Liver (tissue), 3 donors: Measurements from ENCODE around the gene ZC3H13.

ENCODE experiments used
- CTCF ChIP-seq: fragments of 150-350 bp; IDR thresholded peaks from 2 replicates; pipeline ENCODE4 v1.5.1; 2017; ENCODE audit warnings: improper control_type of control experiment, low read depth, low read length; ENCODE audit not compliant: missing input control
- EGR1 ChIP-seq, 2 donors: IDR thresholded peaks; 2 replicates each; pipeline ENCODE4 v1.6.1; 2016 to 2018; ENCODE audit warnings: antibody characterized with exemption in 2 of 2, low read depth in 2 of 2
- GABPA ChIP-seq, 2 donors: IDR thresholded peaks in 1 of 2; conservative IDR thresholded peaks in 1 of 2; 2 replicates each; pipeline ENCODE4 v1.6.1; 2016; ENCODE audit warnings: antibody characterized with exemption in 2 of 2, mild to moderate bottlenecking in 1 of 2, moderate library complexity in 1 of 2
- MAX ChIP-seq: IDR thresholded peaks from 2 replicates; pipeline ENCODE4 v1.6.1; 2016; ENCODE audit warnings: antibody characterized with exemption
- NR2F2 ChIP-seq: IDR thresholded peaks from 2 replicates; pipeline ENCODE4 v1.6.1; 2016; ENCODE audit warnings: antibody characterized with exemption
- RAD21 ChIP-seq, 2 donors: IDR thresholded peaks; 2 replicates each; pipeline ENCODE4 v1.6.1; 2016; ENCODE audit warnings: antibody characterized with exemption in 2 of 2, mild to moderate bottlenecking in 2 of 2
- RXRA ChIP-seq, 2 donors: IDR thresholded peaks; 2 replicates each; pipeline ENCODE4 v1.6.1; 2017 to 2018; ENCODE audit warnings: antibody characterized with exemption in 2 of 2, mild to moderate bottlenecking in 1 of 2
- SP1 ChIP-seq: IDR thresholded peaks from 2 replicates; pipeline ENCODE4 v1.6.1; 2018; ENCODE audit warnings: antibody characterized with exemption, mild to moderate bottlenecking
- TAF1 ChIP-seq: conservative IDR thresholded peaks from 2 replicates; pipeline ENCODE4 v1.6.1; 2016; ENCODE audit warnings: antibody characterized with exemption, mild to moderate bottlenecking
- ZBTB33 ChIP-seq: IDR thresholded peaks from 2 replicates; pipeline ENCODE4 v1.6.1; 2016; ENCODE audit warnings: antibody characterized with exemption
- donor health status: healthy.
- donor health status: healthy.

- no peak for TF ChIP-seq TAF1
- no peak for TF ChIP-seq RAD21 (IDR thresholded peaks at IDR 0.05)
- TF ChIP-seq CTCF = no peak
- TF ChIP-seq GABPA (IDR thresholded peaks at IDR 0.05 in 1 of 2, conservative IDR thresholded peaks at IDR 0.05 in 1 of 2) = no peak
- TF ChIP-seq SP1 = no peak
- no peak for TF ChIP-seq MAX
- TF ChIP-seq EGR1 (IDR thresholded peaks at IDR 0.05; ENCODE audit: low read depth in 2 of 2) = no peak
- TF ChIP-seq RXRA (IDR thresholded peaks at IDR 0.05) = no peak
- TF ChIP-seq ZBTB33 = no peak
- no peak for TF ChIP-seq NR2F2
Measured at GRCh38 chr13:46101484-46102254, 49.1 kb upstream of the ZC3H13 start.
